ENCODE results near the gene PRMT3. TPM values are rescaled to one million over a fixed set of nuclear protein-coding genes. Genes with fewer than 3 reads are reported as not detected.

PRMT3 gene
- total RNA-seq, 1 experiment from 2014 or later: 22.6 TPM

DNA sequence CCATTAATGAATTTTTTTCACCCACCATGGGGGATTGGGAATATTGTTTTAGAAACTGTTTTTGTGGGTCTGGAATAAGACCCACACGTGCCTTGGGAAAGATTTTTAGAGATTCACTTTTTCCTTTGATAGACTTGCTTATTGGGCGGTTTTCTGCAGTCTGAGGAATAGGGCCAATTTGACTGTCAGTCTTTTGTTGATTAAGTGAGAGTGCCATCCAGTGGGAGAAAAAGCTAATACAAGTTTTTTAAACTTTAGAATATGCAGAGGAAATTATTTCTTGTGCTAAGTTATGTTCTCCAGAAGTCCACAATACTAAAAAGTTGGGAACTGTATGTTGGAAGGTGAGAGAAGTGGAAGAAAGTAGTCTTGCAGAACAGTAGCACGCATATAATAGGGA lies 56.1 kb downstream of the PRMT3 start:
- Mint-ChIP-seq H3K4me3 (no peak overlapping the region), H3K27me3 (ENCODE audit: low read depth) (no peaks in the 10 kb centered on the region), H3K4me1 (peaks cover 17 to 18% of the 10 kb centered on the region in 2 experiments), H3K9me3 (no peaks in the 10 kb centered on the region), H3K27ac (no peak overlapping the region), H3K36me3 (ENCODE audit: insufficient read depth in 1 of 3, low read depth in 3 of 3) (no peaks in the 10 kb centered on the region)
- no peaks in the 10 kb centered on the region for H4K20me1 ChIP-seq (ENCODE audit: control insufficient read depth, insufficient read depth, insufficient read length)
- no peak overlapping the region for H2BK120ac ChIP-seq (ENCODE audit: low read depth, low read length, poor library complexity, severe bottlenecking)
- H3K4ac ChIP-seq (ENCODE audit: low read depth, low read length): no peak overlapping the region
- no peak overlapping the region for H3K23ac ChIP-seq (ENCODE audit: insufficient read length, low read depth, low read length)
- no CpG with 5 or more reads among the region's 3 CpGs for WGBS (ENCODE audit: extremely low coverage, insufficient read length, low lambda C conversion rate)
- no peak overlapping the region for H2BK15ac ChIP-seq (ENCODE audit: low read depth, low read length)
- no peak overlapping the region for H3K56ac ChIP-seq (ENCODE audit: insufficient read length, low read depth, low read length)
- H3K79me1 ChIP-seq (ENCODE audit: insufficient read depth, low read depth, low read length, poor library complexity, severe bottlenecking): no peaks in the 10 kb centered on the region
- H2BK12ac ChIP-seq (ENCODE audit: insufficient read length, low read depth, low read length): no peak overlapping the region
- no peak overlapping the region for H3K4me2 ChIP-seq (ENCODE audit: insufficient read depth, insufficient read length, low read length)
- no peak overlapping the region for H2BK20ac ChIP-seq (ENCODE audit: low read depth, low read length, poor library complexity, severe bottlenecking)
- no peak overlapping the region for H4K91ac ChIP-seq (ENCODE audit: insufficient read length, low read depth, low read length)
- H2AK5ac ChIP-seq (ENCODE audit: insufficient read length, low read length): no peak overlapping the region
- H3K79me2 ChIP-seq (ENCODE audit: insufficient read depth, low read length): no peaks in the 10 kb centered on the region
- no peaks in the 10 kb centered on the region for H3K9me3 ChIP-seq (ENCODE audit: control insufficient read depth, low read depth, low read length)
- no peak overlapping the region for H3K9ac ChIP-seq (ENCODE audit: extremely low read depth, insufficient read length, low read length)
- TF ChIP-seq CTCF (conservative IDR thresholded peaks at IDR 0.05): peak; percentile 59
- no peak overlapping the region for H3K18ac ChIP-seq (ENCODE audit: insufficient read length, low read depth, low read length)
- H4K8ac ChIP-seq (replicated peaks; ENCODE audit: insufficient read length, low read depth, low read length): no peak overlapping the region
- H2BK5ac ChIP-seq (ENCODE audit: insufficient read length, low read length): no peak overlapping the region
- no peaks in the 10 kb centered on the region; the same call in 1 of the 2 replicates for H3K4me1 ChIP-seq (ENCODE audit: insufficient read depth, low read length)
- DNase-seq: no peak
- no peaks in the 10 kb centered on the region for H3K27me3 ChIP-seq (ENCODE audit: insufficient read depth, low read length)
- no peak overlapping the region for H3T11ph ChIP-seq (ENCODE audit: low read length)
- H3K14ac ChIP-seq (ENCODE audit: insufficient read depth, low read length): no peak overlapping the region
- no peak overlapping the region for H3K27ac ChIP-seq (ENCODE audit: insufficient read length, low read depth, low read length)
- no peaks in the 10 kb centered on the region for H3K23me2 ChIP-seq (ENCODE audit: insufficient read length, low read depth, low read length, poor library complexity, severe bottlenecking)
- H2AFZ ChIP-seq (ENCODE audit: low read length): no peak overlapping the region
- H4K5ac ChIP-seq (ENCODE audit: insufficient read length, low read depth, low read length): no peak overlapping the region
